GM12874 (cell line): ENCODE results near the gene HECW1.

ENCODE experiments used
- TF ChIP-seq, protein P1 (sequence below): IDR thresholded peaks from 2 replicates; pipeline ENCODE4 v1.5.1; 2011; ENCODE audit warnings: low read depth, mild to moderate bottlenecking, control low read depth, low read length, moderate library complexity; ENCODE audit not compliant: insufficient read depth

HECW1 gene

DNA sequence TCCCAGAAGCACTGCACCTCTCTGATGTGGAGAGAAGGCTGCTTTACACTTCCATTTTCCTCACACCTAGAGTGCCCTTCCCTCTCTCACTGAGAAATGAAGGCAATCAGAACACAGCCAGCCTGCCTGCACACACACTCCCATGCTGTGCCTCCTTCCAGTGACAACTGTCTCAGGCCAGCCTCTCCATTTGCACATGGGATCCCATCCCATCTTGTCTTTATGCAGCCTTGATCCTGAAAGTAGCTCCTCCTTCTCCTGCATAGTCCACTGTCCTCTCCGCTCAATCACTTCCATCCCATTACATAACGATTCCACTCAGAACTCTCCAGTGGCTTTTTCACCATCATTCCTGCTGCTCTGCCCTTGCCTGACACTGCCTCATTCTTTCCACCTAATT, 266.8 kb downstream of the HECW1 start:
- TF ChIP-seq, protein P1, sequence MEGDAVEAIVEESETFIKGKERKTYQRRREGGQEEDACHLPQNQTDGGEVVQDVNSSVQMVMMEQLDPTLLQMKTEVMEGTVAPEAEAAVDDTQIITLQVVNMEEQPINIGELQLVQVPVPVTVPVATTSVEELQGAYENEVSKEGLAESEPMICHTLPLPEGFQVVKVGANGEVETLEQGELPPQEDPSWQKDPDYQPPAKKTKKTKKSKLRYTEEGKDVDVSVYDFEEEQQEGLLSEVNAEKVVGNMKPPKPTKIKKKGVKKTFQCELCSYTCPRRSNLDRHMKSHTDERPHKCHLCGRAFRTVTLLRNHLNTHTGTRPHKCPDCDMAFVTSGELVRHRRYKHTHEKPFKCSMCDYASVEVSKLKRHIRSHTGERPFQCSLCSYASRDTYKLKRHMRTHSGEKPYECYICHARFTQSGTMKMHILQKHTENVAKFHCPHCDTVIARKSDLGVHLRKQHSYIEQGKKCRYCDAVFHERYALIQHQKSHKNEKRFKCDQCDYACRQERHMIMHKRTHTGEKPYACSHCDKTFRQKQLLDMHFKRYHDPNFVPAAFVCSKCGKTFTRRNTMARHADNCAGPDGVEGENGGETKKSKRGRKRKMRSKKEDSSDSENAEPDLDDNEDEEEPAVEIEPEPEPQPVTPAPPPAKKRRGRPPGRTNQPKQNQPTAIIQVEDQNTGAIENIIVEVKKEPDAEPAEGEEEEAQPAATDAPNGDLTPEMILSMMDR: no peak

DNA sequence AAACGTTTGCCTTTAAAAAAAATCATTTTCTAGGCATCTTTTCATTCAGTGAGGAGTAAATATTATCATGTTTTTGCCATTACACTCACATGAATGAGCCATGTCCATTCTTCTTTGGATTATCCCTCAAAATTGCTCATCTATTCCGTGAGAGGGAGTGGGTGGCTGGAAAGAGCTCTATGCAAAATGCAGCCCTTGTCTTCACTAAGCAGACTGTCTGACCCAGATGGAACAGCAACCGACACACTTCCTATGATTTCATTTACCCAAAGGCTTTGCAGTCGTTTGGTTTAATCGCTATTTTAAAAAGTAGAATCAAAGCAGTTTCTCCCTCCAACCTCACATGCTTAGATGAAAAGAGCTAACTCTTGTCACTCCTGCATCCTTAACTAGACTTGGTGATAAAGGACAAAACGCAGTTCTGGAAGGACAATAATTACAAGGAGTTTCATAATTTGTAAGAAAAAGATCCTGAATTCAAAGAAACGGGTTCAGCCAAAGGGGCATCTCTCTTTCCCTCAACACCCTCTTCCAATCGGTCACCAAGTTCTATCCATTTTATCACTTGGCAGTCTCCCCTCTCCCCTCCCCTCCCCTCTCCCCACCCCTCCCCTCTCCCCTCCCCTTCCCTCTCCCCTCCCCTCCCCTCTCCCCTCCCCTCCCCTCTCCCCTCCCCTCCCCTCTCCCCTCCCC, 272.3 kb downstream of the HECW1 start:
- TF ChIP-seq, protein P1: no peak

DNA sequence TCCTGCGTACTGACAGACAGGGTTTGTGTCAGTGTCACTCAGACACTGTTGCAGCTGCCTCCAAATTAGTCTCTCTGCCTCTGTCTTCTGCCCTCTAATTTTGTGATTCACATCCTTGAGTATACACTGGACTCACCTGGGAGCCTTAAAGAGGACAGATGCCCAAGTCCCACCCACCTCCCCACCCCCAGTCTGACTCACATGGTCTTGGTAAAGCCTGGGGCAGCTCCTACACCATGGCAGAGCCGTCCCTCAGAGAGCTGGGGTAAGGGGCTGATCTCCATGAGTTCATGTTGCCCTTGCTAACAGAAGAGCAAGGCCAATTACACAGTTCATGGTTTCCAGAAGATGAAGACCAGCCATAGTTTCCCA, 272.8 kb downstream of the HECW1 start:
- TF ChIP-seq, protein P1: no peak

DNA sequence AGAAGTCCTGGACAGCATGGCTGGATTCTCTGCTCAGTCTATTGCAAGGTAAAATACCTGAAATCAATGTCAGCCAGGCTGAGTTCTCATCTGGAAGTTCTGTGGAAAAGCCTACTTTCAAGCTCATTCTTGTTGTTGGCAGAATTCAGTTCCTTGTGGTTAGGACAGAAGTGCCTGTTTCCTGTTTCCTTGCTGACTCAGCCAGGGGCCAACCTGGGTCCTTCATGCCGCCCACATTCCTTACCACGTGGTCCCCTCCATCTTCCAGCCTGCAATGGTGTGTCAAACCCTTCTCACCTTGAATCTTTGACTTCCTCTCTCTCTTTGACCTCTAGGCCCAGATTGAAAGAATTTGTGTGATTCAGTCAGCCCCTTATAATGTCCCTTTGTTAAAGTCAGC, 273.4 kb downstream of the HECW1 start:
- TF ChIP-seq, protein P1: no peak

DNA sequence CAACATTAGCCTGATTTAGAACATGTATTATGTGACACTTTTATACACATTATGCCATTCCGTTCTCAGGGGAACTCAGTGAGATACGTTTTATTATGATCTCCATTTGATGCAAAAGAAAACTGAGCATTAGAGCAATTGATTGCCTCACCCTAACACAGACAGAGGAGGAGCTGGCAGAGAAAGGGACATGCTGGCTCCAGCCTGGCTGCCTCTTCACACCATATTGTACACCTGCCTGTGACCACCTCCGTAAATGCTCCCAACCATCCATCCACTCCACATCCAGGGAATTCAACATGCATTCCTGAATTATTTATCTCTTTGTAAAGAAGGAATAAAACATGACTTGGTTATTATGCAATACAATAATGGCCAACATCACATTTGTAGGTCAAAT, 275.5 kb downstream of the HECW1 start:
- TF ChIP-seq, protein P1: no peak

DNA sequence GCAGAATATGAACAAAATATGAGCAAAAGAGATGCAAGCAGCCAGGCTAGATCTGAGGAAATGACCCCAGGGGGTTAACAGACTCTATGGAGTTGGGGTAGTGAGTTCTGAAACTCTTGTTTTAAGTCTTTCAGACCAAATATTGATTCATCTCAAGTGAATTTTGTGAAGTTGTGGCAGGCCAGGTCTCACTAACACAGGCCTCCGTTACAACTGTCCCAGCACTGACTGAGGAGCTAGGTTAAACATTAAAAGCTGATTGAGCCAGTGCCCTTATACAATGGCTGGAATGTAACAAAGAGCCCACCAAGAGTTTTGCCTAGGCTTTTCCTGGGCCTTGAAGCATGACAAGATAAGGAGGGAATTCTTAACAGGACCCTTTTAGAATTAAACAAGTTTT, 278.1 kb downstream of the HECW1 start:
- TF ChIP-seq, protein P1: no peak

DNA sequence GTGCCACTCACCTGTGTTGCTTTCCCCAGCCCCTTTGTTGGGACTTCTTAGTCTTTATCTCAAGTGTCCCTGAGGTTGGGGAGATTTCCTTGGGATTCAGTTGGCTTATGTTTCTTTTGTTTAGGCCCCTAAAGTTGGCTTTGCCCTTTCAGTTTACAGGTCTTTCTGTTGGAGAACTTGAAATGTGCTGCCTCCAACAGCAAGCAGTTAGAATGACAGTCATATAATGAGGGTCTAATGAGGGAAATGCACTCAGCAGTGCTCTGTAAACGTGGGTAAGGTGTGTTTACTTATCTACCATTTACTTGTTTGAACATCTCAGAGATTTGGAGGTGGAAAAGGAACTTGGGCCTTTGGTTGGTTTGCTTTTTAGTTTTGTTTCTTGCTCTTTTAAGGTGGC, 279.1 kb downstream of the HECW1 start:
- TF ChIP-seq, protein P1: no peak
